Neuronal stem cell (in vitro differentiated cells): ENCODE results near the gene SFXN5.

Experiments used
- DNase-seq: peaks from one replicate; pipeline ENCODE4 v3.0.0-alpha.2; 2013; ENCODE audit warnings: low spot score
- H2AFZ ChIP-seq: one replicate; pipeline ENCODE4 v1.6.1; 2013; ENCODE audit warnings: mild to moderate bottlenecking, low read length, inconsistent platforms
- H2AK5ac ChIP-seq: 2 replicates; pipeline ENCODE4 v1.6.1; 2013; ENCODE audit warnings: low read depth, mild to moderate bottlenecking, inconsistent platforms, low read length, moderate library complexity, mixed read lengths
- H2BK120ac ChIP-seq: 2 replicates; pipeline ENCODE4 v1.6.1; 2013; ENCODE audit warnings: low read depth, mild to moderate bottlenecking, inconsistent platforms, low read length, moderate library complexity, mixed read lengths
- H2BK12ac ChIP-seq: one replicate; pipeline ENCODE4 v1.6.1; 2013; ENCODE audit warnings: low read length, inconsistent platforms
- H2BK15ac ChIP-seq: 2 replicates; pipeline ENCODE4 v1.6.1; 2013; ENCODE audit warnings: mild to moderate bottlenecking, low read length, inconsistent platforms, mixed read lengths
- H2BK5ac ChIP-seq: one replicate; pipeline ENCODE4 v1.6.1; 2013; ENCODE audit warnings: inconsistent platforms, mild to moderate bottlenecking, low read length, moderate library complexity
- H3K14ac ChIP-seq: one replicate; pipeline ENCODE4 v1.6.1; 2013; ENCODE audit warnings: low read length, inconsistent platforms
- H3K18ac ChIP-seq: 2 replicates; pipeline ENCODE4 v1.6.1; 2013; ENCODE audit warnings: low read length, inconsistent platforms
- H3K23ac ChIP-seq: 2 replicates; pipeline ENCODE4 v1.6.1; 2013; ENCODE audit warnings: low read depth, mild to moderate bottlenecking, mixed read lengths, low read length, inconsistent platforms; ENCODE audit not compliant: poor library complexity
- H3K27ac ChIP-seq: replicated peaks from 3 replicates; pipeline ENCODE4 v1.5.1; 2013; ENCODE audit warnings: low read length, inconsistent platforms
- H3K27me3 ChIP-seq, 3 experiments: 2 replicates each; pipeline ENCODE4 v1.6.1; 2013; ENCODE audit warnings: low read length in 3 of 3, mild to moderate bottlenecking in 2 of 3, inconsistent platforms in 1 of 3, low read depth in 1 of 3, mixed read lengths in 1 of 3, moderate library complexity in 1 of 3; ENCODE audit not compliant: control insufficient read depth in 3 of 3, insufficient read depth in 3 of 3
- H3K36me3 ChIP-seq, 2 donors: replicated peaks in 1 of 2; 2 replicates each; pipeline ENCODE4 v1.6.1; 2013; ENCODE audit warnings: low read length in 2 of 2; ENCODE audit not compliant: control insufficient read depth in 2 of 2, insufficient read depth in 2 of 2
- H3K4ac ChIP-seq: 2 replicates; pipeline ENCODE4 v1.6.1; 2013; ENCODE audit warnings: inconsistent platforms, mild to moderate bottlenecking, low read length, moderate library complexity
- H3K4me1 ChIP-seq, 2 donors: 1 replicate in 1 of 2; 2 replicates in 1 of 2; pipeline ENCODE4 v1.6.1; 2013; ENCODE audit warnings: low read length in 2 of 2, low read depth in 1 of 2; ENCODE audit not compliant: control insufficient read depth in 2 of 2, insufficient read depth in 1 of 2
- H3K4me2 ChIP-seq: one replicate; pipeline ENCODE4 v1.6.1; 2013; ENCODE audit warnings: mild to moderate bottlenecking, low read length, inconsistent platforms; ENCODE audit not compliant: insufficient read depth, poor library complexity, severe bottlenecking
- H3K4me3 ChIP-seq, 2 donors: 2 replicates each; pipeline ENCODE4 v1.5.1; 2013; ENCODE audit warnings: low read length in 2 of 2, mild to moderate bottlenecking in 2 of 2, inconsistent platforms in 1 of 2, moderate library complexity in 1 of 2
- H3K79me1 ChIP-seq: one replicate; pipeline ENCODE4 v1.6.1; 2013; ENCODE audit warnings: low read depth, mild to moderate bottlenecking, inconsistent platforms, low read length, moderate library complexity
- H3K9ac ChIP-seq: one replicate; pipeline ENCODE4 v1.6.1; 2013; ENCODE audit warnings: mild to moderate bottlenecking, low read depth, low read length, inconsistent platforms; ENCODE audit not compliant: poor library complexity
- H3K9me3 ChIP-seq, 2 donors: replicated peaks in 1 of 2; 2 replicates each; pipeline versions ENCODE3 to v1.6.1; 2013; ENCODE audit warnings: low read length in 2 of 2, mild to moderate bottlenecking in 2 of 2, inconsistent platforms in 1 of 2, low read depth in 1 of 2, mixed read lengths in 1 of 2, moderate library complexity in 1 of 2; ENCODE audit not compliant: control insufficient read depth in 2 of 2, insufficient read depth in 1 of 2
- H4K8ac ChIP-seq: one replicate; pipeline ENCODE4 v1.6.1; 2013; ENCODE audit warnings: low read depth, mild to moderate bottlenecking, inconsistent platforms, low read length, moderate library complexity
- H4K91ac ChIP-seq: one replicate; pipeline ENCODE4 v1.6.1; 2013; ENCODE audit warnings: low read length, low read depth, mild to moderate bottlenecking, inconsistent platforms; ENCODE audit not compliant: poor library complexity
- WGBS, 2 donors: extraction: QIAGEN DNeasy Blood & Tissue Kit; methylation state at CpG; one replicate each; pipeline ENCODE4 v1.1.7; 2013; ENCODE audit warnings: missing lambda C conversion rate in 2 of 2, mixed read lengths in 1 of 2; ENCODE audit not compliant: insufficient read length in 2 of 2, insufficient replicate concordance in 1 of 2; ENCODE audit errors: extremely low coverage in 2 of 2; 5-methylcytosine and 5-hydroxymethylcytosine counted together

SFXN5 gene

DNA sequence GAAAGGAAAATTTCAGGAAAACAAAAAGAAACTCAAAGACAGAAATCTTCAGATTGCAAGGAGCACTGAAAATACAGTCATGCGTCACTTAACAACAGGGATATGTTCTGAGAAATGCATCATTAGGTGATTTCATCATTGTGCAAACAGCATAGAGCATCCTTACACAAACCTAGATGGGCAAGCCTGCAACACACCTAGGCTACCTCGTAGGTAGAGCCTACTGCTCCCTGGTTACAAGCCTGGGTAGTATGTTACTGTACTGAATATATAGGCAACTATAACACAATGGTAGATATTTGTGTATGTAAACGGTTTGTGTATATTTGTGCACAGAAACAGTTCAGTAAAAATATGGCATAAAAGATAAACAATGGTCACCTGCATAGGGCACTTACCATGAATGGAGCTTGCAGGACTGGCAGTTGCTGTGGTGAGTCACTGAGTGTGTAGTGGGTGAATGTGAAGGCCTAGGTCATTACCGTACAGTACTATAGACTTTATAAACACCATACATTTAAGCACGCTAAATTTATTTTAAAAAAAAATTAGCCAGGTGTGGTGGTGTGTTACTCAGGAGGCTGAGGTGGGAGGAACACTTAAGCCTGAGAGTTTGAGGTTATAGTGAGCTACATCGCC, 33.4 kb downstream of the SFXN5 start:
- no peak overlapping the region for H3K4ac ChIP-seq
- no peak overlapping the region for H2BK5ac ChIP-seq
- H3K4me2 ChIP-seq = no peak overlapping the region
- no peak overlapping the region for H3K18ac ChIP-seq
- no peak overlapping the region for H2BK12ac ChIP-seq
- H2BK120ac ChIP-seq = no peak overlapping the region
- WGBS, 2 donors = no CpG with 5 or more reads among the region's 6 CpGs
- H3K4me1 ChIP-seq = peaks cover 0 to 10% of the 10 kb centered on the region in 2 donors
- H3K36me3 ChIP-seq = peaks cover 0 to 4% of the 10 kb centered on the region in 2 donors
- no peak overlapping the region for H2AK5ac ChIP-seq
- H3K27me3 ChIP-seq = no peaks in the 10 kb centered on the region
- H2BK15ac ChIP-seq = no peak overlapping the region
- no peak overlapping the region for H3K27ac ChIP-seq
- no peak overlapping the region for H3K14ac ChIP-seq
- H3K79me1 ChIP-seq = no peaks in the 10 kb centered on the region
- H3K23ac ChIP-seq = no peak overlapping the region
- no peaks in the 10 kb centered on the region for H3K9me3 ChIP-seq
- H4K8ac ChIP-seq = no peak overlapping the region
- no peak overlapping the region for H3K4me3 ChIP-seq
- no peak overlapping the region for H2AFZ ChIP-seq
- no peak for DNase-seq
- H4K91ac ChIP-seq = no peak overlapping the region
- H3K9ac ChIP-seq = no peak overlapping the region

DNA sequence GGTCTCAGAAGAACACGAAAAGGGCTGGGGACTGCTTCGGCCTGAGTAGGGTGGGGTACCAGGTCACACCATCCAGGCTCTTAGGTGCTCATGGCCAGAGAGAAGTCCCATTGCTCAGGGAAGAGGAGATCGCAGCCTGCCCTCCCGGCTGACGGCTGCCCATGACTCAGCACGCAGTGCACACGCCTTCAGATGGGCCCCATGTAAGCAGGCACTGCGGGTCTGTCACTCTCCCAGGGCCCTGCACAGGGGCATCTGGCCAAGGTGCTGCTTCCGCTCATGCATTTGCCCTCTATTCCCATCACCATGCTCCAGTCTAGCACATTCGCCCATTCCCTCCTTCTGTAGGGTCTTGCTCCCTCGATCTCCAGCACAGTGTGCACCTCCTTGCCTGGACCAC, 34.7 kb downstream of the SFXN5 start:
- Histone ChIP-seq H3K4me2 (no peak overlapping the region), H3K27ac (no peak overlapping the region), H2BK12ac (no peak overlapping the region), H2BK15ac (no peak overlapping the region), H4K8ac (peak overlapping the region; percentile 3), H3K23ac (no peak overlapping the region), H3K79me1 (no peaks in the 10 kb centered on the region), H4K91ac (no peak overlapping the region), H3K4me1 (peaks cover 0 to 8% of the 10 kb centered on the region in 2 donors), H3K36me3 (peaks cover 0 to 4% of the 10 kb centered on the region in 2 donors), H2BK5ac (peak overlapping the region; percentile 27), H3K18ac (peak overlapping the region; percentile 8), H2BK120ac (no peak overlapping the region), H3K9me3 (no peaks in the 10 kb centered on the region), H3K9ac (no peak overlapping the region), H2AK5ac (no peak overlapping the region), H3K27me3 (no peaks in the 10 kb centered on the region), H2AFZ (no peak overlapping the region), H3K14ac (no peak overlapping the region), H3K4me3 (no peak overlapping the region), H3K4ac (no peak overlapping the region)
- no CpG with 5 or more reads among the region's 11 CpGs for WGBS, 2 donors
- no peak for DNase-seq

DNA sequence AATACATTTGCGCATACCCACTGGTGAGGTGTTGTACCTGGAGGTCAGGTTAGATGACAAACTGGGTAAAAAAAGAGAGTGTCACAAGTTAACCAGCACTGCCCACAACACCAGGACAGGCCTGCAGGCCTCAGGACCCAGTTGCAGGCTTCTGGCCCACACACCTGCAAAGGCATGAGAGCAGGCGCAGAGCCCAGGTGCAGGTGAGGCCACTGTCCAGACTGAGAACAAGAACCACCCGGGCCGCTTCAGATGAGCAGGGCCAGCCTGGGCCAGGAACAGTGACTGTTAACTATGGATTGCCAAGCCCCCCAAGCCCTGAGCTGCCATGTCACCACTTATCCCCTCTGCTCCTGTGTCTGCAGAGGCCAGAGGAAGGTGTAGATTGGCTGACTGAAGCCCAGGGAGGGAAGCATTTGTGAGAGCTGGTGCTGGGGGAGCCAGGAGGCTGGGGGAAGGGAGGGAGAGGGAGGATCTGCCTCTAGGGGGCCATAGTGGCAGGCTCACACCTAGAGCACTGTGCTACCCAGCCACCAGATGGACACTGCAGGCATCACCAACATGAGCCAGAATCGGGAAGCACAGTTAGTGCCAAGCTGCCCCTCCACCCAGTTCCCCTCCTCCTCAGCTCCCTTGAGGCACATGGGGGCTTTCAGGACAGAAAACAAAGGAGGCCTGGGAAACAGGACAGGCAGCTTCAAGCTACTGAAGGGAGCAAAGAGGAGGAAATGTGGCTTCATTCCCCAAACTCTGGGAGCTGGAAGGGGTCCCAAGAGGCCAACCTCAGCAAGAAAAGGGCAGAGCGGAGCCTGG, 35.4 kb downstream of the SFXN5 start:
- Histone ChIP-seq H2BK5ac (peak overlapping the region; percentile 27), H3K4ac (no peak overlapping the region), H4K8ac (no peak overlapping the region), H3K14ac (no peak overlapping the region), H2BK15ac (no peak overlapping the region), H3K23ac (no peak overlapping the region), H2BK120ac (no peak overlapping the region), H3K18ac (peak overlapping the region; percentile 48), H3K36me3 (peaks cover 0 to 4% of the 10 kb centered on the region in 2 donors), H3K9me3 (no peaks in the 10 kb centered on the region), H3K27me3 (no peaks in the 10 kb centered on the region), H4K91ac (peak overlapping the region; percentile 6), H3K4me3 (peak overlapping the region in 1 of 2 donors; percentile 46), H3K79me1 (no peaks in the 10 kb centered on the region), H3K4me1 (peaks cover 0 to 8% of the 10 kb centered on the region in 2 donors), H2BK12ac (no peak overlapping the region), H3K27ac (no peak overlapping the region), H2AFZ (no peak overlapping the region), H3K4me2 (no peak overlapping the region), H3K9ac (no peak overlapping the region), H2AK5ac (peak overlapping the region; percentile 15)
- no CpG with 5 or more reads among the region's 6 CpGs for WGBS, 2 donors
- no peak for DNase-seq

DNA sequence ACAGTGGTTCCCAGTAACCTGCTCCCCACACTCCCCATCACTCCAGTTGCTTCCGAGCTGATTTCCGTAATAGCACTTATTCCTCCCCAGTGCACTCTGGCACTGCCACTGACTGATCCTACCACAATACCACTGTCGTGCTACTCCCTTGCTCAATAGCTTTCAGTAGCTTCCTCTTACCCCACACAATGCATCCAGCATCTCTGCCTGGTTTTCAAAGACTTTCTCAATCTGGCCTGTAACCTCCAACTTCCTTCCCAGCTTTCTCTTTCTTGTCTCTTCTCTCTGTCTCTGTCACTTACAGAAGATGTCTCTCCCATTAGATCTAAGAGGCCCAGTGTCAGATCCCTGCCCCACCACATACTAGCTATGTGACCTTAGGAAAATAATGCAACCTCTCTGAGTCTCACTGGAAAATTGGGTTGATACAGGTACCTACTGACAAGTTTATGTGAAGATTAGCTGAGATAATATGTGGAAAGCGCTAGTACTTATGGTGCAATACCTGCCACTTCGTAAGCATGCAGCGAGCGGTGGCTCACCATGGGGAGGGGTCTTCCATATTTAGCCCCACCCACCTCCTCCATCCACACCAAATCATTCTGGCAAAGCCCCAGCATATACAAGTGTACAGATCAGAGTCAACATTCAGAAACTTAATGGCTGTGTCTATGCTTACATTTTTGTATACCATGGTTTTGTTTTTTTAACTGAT, 36.7 kb downstream of the SFXN5 start:
- no peak overlapping the region for H2BK15ac ChIP-seq
- no peak overlapping the region for H4K8ac ChIP-seq
- no peak for DNase-seq
- WGBS, 2 donors = no CpG with 5 or more reads among the region's 7 CpGs
- H3K27ac ChIP-seq = no peak overlapping the region
- no peaks in the 10 kb centered on the region for H3K9me3 ChIP-seq
- H3K23ac ChIP-seq = no peak overlapping the region
- H2BK120ac ChIP-seq = no peak overlapping the region
- peak overlapping the region; percentile 68 for H3K9ac ChIP-seq
- H3K4me3 ChIP-seq = no peak overlapping the region
- no peak overlapping the region for H2BK5ac ChIP-seq
- no peak overlapping the region for H2AK5ac ChIP-seq
- H2BK12ac ChIP-seq = no peak overlapping the region
- H3K14ac ChIP-seq = no peak overlapping the region
- H3K4ac ChIP-seq = no peak overlapping the region
- no peaks in the 10 kb centered on the region for H3K27me3 ChIP-seq
- H3K4me2 ChIP-seq = no peak overlapping the region
- H3K36me3 ChIP-seq = peaks cover 0 to 4% of the 10 kb centered on the region in 2 donors
- H4K91ac ChIP-seq = no peak overlapping the region
- no peak overlapping the region for H2AFZ ChIP-seq
- no peak overlapping the region for H3K18ac ChIP-seq
- peaks cover 0 to 8% of the 10 kb centered on the region in 2 donors for H3K4me1 ChIP-seq
- no peaks in the 10 kb centered on the region for H3K79me1 ChIP-seq
